SHP77 treated with DMSO at 0.1 percent for 48 hours (cell line): ENCODE data around the gene SPTBN2.

Experiments used
- DNase-seq: peaks from one replicate; lab custom pipeline; 2025; lab: John Stamatoyannopoulos, UW

The SPTBN2 gene

GRCh38 chr11:66728693-66729385 is at the start of gene SPTBN2:
Gene SPTBN2, minus strand, starts transcription at chr11:66729216. Its CDS starts 7,976 bp downstream, at chr11:66721240.
- peak; percentile 27 for DNase-seq

GRCh38 chr11:66768818-66769217 is 39.8 kb upstream of the SPTBN2 start:
- no peak for DNase-seq

GRCh38 chr11:66768088-66768521 is 39.1 kb upstream of the SPTBN2 start:
- DNase-seq = no peak

GRCh38 chr11:66767666-66768065 is 38.6 kb upstream of the SPTBN2 start:
- no peak for DNase-seq

- no peak for DNase-seq
Observed at GRCh38 chr11:66766681-66767080, 37.7 kb upstream of the SPTBN2 start.

GRCh38 chr11:66762088-66762487 is 33.1 kb upstream of the SPTBN2 start:
- DNase-seq = no peak

- no peak for DNase-seq
Observed at GRCh38 chr11:66752148-66752547, 23.1 kb upstream of the SPTBN2 start.

- DNase-seq = no peak
Observed at GRCh38 chr11:66749091-66749490, 20.1 kb upstream of the SPTBN2 start.

- no peak for DNase-seq
Observed at GRCh38 chr11:66747480-66747879, 18.5 kb upstream of the SPTBN2 start.

- DNase-seq = peak; percentile 54
Observed at GRCh38 chr11:66745356-66746235, 16.6 kb upstream of the SPTBN2 start.

GRCh38 chr11:66744485-66745355 is 15.7 kb upstream of the SPTBN2 start:
- DNase-seq = peak; percentile 72

GRCh38 chr11:66743271-66743968 is 14.4 kb upstream of the SPTBN2 start:
- no peak for DNase-seq

GRCh38 chr11:66741153-66741552 is 12.1 kb upstream of the SPTBN2 start:
- DNase-seq = no peak

GRCh38 chr11:66739983-66740382 is 11.0 kb upstream of the SPTBN2 start:
- DNase-seq = no peak

- no peak for DNase-seq
Observed at GRCh38 chr11:66734215-66734614, 5.2 kb upstream of the SPTBN2 start.

- DNase-seq = no peak
Observed at GRCh38 chr11:66729447-66729846, 431 bp upstream of the SPTBN2 start.

GRCh38 chr11:66728038-66728692 is 851 bp downstream of the SPTBN2 start:
- no peak for DNase-seq

- DNase-seq = peak; percentile 21
Observed at GRCh38 chr11:66727282-66728037, 1.6 kb downstream of the SPTBN2 start.

- DNase-seq = no peak
Observed at GRCh38 chr11:66725647-66726046, 3.4 kb downstream of the SPTBN2 start.

GRCh38 chr11:66725114-66725513 is 3.9 kb downstream of the SPTBN2 start:
- no peak for DNase-seq
